HG02840 (cell line): ENCODE results near the gene SCLT1.

ENCODE experiments used
- ATAC-seq: cut with Tn5 transposase; IDR thresholded peaks from one replicate; pipeline ENCODE4 v1.9.1; 2021; ENCODE audit warnings: mild to moderate bottlenecking, moderate library complexity, moderate number of reproducible peaks; ENCODE audit not compliant: unreplicated experiment, low FRiP score

Gene SCLT1

GRCh38 chr4:128974136-128974581 is 119.2 kb downstream of the SCLT1 start:
- ATAC-seq: no peak

DNA sequence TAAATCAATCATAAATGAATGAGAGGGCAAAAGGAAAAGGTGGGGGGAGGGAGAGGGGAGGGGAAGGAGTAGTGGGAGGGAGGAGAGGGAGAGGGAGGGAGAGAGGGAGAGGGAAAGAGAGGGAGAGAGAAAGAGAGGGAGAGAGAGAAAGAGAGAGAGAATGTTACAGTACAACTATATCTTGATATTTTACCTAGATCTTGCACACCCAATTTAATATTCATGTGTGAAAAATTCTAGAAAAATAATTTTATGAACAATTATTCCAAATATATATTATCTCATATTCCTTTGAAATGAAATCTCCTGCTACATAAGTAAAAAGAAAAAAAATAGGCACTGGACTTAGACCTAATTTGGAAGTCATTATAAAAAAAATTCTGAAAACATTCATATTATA is 120.0 kb downstream of the SCLT1 start:
- ATAC-seq: no peak

DNA sequence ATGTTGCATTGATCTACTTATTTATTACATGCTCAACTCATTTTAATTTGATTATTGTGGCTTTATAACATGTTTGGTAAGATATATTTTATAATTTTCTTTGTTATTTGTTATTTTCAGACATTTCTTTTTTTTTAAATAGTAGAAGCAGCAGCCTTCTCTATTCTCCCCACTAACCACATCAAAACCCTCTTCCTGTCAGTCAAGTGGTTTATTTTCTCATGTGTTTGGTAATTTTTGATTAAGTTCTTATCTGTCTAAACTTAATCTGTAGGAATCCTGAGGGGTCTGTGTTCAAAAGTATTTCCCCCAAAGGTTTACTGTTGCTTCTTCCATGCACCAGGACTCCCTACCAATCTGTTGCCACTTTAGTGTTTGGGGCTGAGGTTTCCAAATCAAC is 131.9 kb downstream of the SCLT1 start:
- no peak for ATAC-seq

DNA sequence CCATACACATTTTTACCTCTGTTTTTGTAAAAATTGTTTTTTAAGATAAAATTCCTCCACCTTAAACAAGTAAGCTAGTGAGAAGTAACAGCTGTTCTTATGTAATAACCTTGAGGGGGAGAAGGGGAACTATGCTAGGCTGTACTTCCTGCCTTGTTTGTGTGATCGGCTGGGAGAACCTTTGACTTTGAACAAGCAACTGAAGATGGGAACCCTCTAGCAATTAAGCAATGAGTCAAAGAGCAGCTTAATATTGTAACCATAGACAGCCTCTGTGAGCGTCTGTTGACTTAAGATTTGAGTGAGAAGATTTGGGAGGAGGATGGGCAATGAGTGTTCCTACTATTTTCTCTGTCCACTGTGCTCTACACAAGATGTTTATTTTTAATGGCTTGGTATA is 135.1 kb downstream of the SCLT1 start:
- no peak for ATAC-seq

DNA sequence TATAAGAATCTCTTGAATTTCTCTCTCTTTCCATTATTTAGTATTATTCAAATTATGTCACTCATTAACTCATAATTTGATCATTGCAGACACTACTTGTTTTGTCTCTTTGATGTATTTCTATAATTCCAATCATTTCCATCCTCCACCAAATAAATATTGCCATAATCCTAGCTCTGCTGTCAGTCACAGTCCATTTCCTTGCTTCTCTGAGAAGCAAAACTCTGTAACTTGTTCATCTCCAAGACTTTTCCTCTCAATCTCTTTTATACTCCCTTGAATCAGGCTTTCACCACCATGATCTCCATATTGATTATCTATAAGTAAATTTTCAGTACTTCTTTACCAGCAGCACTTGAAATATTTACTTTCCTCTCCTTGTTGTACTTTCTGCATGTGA is 135.9 kb downstream of the SCLT1 start:
- no peak for ATAC-seq

GRCh38 chr4:128955751-128956150 is 137.6 kb downstream of the SCLT1 start:
- ATAC-seq: no peak

- no peak for ATAC-seq
Measured at GRCh38 chr4:128954941-128955340, 138.4 kb downstream of the SCLT1 start.

DNA sequence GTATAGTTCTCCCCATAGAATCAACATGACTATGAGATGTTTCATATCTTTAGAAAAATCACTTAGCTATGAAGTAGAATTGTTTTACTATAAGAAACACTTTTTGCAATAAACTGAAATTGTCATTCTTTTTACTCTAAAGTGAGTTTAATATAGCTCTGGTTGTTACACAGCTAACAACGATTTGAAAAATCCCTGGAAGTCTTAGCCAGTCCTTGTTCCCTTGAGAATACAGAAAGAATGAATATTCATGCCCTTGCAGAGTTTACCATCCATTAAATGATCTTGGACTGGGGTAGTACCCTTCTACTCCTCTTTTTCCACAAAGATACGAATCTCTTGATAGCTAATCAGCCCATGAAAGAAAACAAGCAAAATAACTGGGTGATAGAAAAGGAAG is 142.0 kb downstream of the SCLT1 start:
- no peak for ATAC-seq

GRCh38 chr4:128950796-128951195 is 142.5 kb downstream of the SCLT1 start:
- ATAC-seq: no peak

- ATAC-seq: no peak
Measured at GRCh38 chr4:128946916-128947315, 146.4 kb downstream of the SCLT1 start.

DNA sequence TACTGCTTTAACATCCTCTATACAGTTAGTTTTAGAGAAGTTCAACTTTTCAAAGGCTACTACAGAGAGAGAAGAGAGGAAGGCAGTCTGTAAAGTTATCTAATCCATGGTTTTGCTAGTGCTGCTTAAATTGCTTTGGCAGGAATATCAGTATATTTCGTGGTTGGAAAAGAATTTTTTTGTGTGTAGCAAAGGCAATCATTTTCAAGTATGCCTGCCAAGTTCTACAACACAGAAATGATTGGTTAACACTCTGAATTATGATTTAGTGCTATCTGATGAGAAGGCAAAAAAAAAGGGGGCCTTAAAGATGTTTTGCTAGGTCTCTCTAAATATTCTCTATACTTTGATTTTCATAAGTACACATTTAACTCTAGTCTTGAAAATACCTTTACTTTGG is 150.7 kb downstream of the SCLT1 start:
- no peak for ATAC-seq

- ATAC-seq: no peak
Measured at GRCh38 chr4:128940971-128941370, 152.4 kb downstream of the SCLT1 start.

DNA sequence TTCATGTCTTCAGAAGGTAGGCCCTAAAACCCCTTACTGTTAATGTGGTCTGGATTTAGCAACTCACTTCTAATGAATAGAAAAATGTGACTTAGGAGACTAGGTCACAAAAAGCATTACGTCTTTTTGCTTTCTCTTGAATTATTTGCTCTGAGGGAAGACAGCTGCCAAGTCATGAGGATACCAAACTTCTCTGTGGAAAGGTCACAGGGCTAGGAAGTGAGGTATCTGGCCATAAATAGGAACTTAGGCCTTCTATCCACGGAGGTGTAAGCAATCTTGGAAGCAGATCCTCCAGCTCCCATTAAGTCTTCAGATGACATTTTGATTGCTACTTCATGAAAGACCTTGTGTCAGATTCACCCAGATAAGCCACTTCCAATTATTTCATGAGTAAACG is 163.3 kb downstream of the SCLT1 start:
- ATAC-seq: no peak

- no peak for ATAC-seq
Measured at GRCh38 chr4:128924951-128925350, 168.4 kb downstream of the SCLT1 start.

- no peak for ATAC-seq
Measured at GRCh38 chr4:128921954-128922353, 171.4 kb downstream of the SCLT1 start.

GRCh38 chr4:128917781-128918180 is 175.6 kb downstream of the SCLT1 start:
- peak; percentile 60 for ATAC-seq

GRCh38 chr4:128916832-128917231 is 176.5 kb downstream of the SCLT1 start:
- ATAC-seq: peak; percentile 72

DNA sequence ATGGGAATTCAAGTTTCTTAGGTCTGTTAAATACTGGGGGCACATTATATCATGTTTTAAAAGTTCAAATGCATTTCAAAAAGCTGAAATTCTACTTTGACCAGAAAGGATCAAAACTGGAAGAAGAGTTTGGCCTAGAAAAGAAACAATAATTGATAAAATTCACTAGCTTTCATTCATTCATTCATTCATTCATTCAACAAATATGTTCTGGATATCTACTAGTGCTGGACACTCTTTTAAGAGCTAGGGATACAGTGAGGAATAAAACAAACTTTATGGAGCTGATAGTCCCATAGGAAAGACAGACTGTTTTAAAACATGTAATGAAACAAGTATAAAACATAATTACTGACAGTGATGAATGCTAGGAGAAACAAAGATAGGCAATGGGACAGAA is 177.8 kb downstream of the SCLT1 start:
- ATAC-seq: no peak

DNA sequence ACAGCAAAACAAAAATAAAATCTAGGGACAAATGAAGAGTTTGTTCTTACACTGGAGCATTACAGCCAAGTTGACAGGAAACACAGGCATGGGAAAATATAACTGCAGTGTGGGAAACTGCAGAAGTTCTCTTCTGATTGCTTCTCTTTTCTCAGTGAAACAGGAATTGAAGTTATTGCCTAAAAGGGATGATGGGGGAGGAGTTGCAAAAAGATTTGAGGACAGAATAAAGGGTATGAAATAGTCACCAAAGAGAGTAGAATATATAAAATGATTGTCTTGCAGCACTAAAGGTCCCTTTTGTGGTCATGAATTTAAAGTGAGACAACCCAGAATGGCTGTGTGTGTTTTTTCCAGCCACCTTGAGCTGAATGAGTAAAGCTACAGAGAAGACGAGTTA is 180.1 kb downstream of the SCLT1 start:
- ATAC-seq: no peak

DNA sequence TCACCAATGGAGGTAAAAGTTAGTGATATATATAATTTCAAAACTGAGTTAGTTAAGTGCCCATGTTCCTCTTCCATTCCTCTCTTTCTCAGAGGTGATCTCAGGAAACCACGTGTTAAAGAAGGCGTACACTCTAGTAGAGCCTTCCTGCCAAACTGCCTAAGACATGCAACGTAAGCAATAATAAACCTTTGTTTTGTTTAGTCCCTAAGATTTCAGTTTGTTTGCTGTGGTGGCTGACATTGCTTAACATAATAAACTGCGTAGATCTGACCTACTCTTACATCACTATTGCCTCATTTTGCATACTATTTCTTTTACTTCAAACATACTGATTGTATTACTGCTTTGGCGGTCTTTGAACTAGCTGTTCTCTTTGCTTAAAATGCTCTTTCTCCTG is 184.6 kb downstream of the SCLT1 start:
- ATAC-seq: no peak

DNA sequence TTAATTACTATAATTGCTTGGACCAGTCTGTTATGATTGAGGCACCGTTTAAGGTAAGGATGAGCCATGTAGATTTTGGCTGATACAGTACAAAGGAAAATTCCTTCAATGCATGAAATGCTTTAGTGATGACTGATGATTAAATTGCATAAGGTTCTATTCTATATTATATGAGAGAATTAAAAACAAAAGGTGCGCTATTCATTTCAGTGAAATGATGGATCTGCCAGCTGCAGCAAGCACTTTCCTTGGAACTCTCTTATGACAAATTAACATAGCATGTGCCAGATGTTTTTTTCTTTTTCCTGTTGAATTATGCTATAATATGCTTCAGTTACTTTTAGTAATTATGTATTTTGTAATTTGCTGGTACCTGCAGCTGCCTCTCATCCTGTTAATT is 185.4 kb downstream of the SCLT1 start:
- ATAC-seq: no peak

DNA sequence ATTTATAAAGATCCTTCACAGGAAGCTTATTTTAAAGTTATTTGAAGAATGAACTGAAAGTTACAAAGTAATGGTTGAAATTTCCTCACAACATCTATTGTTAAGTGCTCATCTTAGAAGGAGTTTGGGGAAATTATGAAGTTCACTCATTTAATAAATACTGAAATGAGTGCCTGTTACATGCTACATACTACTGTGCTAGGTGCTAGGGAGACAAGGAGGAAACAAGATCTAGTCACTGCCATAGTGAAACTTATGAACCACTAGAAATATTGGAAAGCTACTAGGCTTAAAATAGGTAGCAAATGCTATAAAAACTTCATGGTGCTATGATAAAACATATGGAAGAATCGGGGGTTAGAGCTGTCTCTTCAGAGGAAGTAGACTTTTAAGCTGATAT is 186.8 kb downstream of the SCLT1 start:
- no peak for ATAC-seq

DNA sequence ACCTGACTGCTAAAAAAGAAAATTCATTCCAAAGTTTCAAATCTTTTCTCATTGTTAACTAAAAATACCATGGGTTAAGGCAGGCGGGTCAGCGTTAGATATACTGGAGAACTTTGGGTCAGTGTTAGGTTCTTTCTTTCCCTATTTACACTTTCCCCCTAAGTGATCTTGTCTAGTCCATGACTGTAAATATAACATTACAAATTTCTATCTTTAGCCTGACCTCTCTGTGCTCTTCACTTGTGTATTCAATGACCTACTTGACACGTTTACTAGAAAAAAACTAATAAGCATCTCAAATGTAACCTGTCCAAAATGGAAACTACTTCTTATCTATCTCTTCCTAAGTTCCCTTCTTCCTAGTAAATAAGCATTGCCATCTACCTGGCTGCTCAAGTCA is 188.5 kb downstream of the SCLT1 start:
- no peak for ATAC-seq
